EL (cell line): ENCODE measurements around the gene SUB1.
"Not testable (repeated sequence)": the region's sequence is repeated elsewhere in the genome, so short reads cannot be mapped to it uniquely, and the experiment has no call there.

Source experiments
- DNase-seq: peaks from one replicate; pipeline ENCODE4 v3.0.0-alpha.2; 2016

The SUB1 gene

DNA sequence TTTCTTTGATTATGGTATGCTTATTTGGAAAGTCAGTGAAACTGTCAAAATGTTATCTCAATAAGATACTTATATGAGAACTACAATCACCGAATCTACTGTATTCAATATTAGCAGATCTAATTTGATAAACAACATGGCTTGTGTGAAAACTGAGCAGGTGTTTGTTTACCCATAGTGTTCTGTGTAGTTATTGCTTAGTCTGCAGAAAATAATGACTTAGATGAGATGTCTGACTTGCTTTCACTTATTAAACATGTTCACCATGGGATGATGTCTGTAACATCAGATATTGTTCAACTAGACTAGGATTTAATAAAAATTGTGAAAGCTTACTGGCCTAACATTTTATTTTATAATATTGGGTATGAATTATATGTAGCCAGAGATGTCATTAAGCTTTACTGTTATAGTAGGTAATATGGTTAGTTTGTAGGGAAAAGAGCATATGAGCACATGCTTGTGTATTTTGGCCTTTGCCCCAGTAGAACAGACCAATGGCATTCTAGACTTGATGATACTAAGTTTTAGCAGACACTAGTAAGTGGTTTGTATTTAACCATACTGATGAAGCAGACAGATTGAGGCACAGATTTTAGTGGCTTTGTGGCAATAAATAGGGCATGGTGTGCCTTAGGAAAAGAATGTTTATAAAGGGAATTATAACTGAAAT, 16.4 kb downstream of the SUB1 start:
- DNase-seq: no peak

DNA sequence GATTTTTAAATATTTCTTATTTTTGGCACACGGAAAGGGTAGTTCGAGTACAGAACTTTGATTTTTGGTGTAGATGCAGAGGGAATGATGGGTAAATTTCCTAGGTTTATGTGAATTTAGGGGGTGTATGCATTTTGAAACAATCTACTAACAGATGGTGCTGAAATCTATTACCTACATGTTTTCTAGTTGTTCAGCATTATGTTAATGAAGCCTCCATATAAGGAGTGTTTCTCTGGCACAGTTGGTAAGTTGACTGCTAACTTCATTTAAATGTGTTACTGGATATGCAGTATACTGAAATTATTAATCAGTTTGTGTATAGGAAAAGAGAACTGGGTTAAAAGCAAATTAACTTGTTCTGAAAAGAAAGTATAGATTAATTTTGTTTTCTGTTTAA, 17.5 kb downstream of the SUB1 start:
- DNase-seq: no peak

DNA sequence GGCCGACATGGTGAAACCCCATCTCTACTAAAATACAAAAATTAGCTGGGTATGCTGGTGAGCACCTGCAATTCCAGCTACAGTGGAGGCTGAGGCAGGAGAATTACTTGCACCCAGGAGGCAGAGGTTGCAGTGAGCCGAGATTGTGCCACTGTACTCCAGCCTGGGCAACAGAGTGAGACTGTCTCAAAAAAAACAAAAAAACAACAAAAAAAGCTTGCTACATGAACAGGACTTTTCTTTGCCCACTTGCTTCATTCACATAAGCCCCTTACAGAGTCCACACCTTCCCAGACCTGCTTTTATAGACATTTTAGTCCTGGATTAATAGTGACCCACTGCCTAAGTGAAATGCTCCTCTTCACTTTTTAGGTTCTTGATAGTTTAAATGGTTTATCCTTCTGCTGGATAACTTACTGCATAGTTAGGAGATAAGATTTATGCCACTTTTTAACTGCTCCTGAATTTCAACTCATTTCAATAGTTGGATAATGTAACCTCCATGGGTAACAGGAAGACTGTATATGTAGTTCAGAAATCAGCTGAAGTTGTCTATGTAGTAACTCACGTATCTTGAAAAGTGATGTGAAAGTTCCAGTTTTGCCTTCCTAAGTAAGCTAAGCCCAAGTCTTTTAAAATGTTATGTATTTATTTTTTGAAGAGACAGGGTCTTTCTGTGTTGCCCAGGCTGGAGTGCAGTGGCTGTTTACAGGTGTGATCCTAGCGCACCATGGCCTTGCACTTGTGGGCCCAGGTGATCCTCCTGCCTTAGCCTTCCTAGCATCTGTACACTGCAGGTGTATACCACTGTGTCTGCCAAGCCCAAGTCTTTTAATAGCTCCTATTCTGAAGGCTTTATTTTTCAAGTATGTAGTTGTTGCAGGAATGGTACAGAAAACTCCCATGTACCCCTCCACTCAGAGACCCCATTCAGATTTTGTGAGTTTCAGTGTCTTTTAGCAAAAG, 19.7 kb downstream of the SUB1 start:
- DNase-seq: no peak

DNA sequence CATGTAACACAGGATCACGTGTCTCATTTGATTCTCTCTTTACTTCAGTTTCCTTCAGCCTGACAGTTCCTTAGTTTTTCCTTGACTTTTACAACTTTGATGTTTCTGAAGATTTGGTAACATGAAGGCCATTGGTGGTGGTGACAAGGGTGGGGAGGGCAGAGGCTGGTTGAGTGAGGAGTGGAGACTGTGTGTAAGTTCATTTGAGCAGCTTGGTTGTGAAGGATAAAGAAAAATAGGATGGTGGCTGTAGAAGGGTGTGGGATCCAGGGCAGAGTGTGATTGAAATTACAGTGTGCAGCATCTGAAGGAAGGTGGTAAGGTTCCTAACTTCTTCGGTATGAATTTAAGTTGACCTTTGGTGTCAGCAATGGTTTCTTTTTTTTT, 20.4 kb downstream of the SUB1 start:
- no peak for DNase-seq

DNA sequence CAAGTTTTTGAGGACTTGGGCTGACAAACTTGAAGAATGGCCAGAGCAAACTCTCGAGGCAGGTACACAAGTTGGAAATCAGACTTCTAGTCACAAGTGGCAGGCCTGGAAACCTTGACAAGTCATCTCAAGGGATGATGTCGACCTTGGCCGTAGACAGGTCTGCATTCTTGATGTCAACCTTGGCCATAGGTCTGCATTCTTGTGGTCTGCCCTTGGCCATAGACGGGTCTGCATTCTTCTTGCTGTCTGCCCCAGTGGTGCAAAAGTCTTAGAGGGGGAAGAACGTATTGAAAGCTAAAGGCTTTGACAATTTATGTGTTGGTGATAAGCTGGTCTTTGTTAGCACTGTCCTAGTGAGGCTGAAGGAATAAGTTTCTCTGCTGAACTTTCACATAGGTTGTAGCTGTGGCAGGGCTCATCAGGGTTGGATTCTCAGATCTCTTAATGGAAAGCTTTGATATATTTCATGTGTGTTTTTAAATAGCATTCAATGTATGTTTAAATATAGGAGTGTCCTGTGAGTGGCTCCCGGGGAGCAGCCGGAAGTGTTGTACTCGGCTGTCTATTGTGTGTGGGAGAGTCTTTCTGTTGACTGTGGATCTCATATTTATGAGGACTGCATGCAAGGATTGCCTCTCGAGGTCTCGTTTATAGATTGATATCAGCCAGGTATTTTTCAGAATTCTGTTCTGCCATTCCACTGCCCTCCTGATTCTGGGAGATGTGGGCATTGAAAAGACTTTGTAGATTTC, 27.0 kb downstream of the SUB1 start:
- DNase-seq: peak; percentile 21

DNA sequence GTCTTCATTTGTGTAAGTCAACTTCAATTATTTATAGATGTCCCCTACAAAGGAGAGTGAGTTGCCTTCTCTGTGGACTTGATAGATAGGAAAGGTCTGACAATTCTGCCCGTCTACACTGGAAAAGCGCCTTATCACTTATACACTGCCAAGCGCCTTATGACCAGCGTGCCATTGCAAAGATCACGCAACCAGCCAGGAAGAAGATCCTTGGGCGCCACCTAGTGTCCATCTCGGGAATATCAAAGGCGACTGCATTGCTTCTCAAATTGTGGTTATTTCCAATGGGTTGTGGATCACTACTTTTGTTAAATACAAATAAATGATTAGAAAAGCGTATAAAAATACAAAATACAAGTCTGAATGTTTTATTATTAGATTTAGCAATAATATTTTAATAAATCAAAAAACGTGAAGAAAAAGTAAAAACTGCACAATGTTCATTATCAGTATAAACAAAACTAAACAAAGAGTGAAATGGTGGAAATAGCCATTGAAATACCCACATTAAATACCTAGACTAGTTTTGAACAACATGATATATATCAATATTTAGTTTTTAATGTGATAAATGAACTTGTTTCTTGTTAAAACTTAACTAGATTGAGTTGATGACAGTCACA, 27.8 kb downstream of the SUB1 start:
- DNase-seq: peak; percentile 80

DNA sequence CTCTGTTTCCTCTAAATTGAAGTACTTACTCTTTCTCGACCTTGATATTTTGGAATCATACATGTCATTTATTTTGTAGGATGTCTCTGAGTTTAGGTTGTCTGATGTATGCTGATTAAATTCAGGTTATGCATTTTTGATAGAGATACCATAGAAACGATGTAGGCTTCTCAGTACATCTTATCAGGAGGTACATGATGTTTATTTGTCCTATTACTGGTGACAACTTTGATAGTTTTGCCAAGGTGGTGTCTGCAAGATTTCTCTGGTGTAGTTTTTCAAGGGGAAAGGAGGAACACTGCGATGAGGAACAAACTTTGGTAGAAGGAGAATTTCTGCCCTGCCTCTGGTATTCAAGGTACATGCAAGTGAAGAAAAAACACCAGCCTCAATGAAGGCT, 29.9 kb downstream of the SUB1 start:
- no peak for DNase-seq

DNA sequence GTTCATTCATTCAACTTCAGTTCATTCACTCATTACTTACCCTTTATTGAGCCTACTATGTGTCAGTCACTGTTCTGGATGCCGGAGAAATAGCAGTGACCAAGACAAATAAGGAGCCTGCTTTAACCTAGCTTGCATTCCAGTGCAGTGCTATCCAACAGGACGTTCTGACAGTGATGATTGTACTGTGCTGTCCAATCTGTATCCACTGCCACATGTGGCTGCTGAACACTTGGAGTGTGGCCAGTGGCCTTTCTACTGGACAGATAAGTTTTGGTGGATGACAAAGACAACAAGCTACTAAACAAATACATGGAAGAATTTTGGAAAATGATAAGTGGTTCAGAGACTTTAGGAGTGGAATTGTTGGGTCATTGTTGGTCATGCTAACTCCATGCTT, 33.6 kb downstream of the SUB1 start:
- DNase-seq: no peak

DNA sequence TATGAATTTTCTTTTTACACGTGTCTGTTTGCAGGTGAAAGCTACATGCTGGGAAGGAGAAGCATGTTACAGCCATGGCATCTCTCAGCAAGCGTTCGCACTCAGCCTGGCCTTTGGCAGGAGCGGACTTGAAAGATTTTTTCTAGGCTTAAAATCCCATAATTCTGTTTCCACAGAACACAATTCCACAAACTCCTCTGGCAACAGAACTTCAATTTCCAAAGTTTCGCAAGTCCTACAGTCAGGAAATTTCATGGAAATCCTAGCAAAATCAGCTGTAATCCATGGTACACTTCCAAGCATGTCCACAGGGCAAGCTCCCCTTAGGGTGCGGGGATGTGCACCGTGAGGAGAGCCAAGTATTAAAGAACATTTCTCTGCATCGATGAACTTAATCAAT, 35.9 kb downstream of the SUB1 start:
- DNase-seq: no peak

DNA sequence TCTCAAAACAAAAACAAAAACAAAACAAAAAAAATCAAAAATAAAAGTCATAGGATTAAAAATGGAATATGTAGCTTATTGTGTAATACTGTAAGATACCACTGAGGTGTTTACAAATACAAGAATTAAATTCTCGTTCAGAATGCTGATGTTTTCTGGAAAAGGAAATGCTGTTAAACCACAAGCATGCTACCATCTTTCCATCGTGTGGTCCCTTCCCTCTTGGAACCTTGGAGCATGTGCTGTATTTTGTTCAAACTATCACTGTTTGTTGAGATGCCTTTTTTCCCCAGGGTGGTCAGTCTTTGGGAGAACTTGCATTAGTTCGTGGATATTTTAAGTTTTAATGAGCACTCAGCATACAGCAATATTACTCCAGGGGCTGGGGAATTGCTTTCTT, 39.7 kb downstream of the SUB1 start:
- no peak for DNase-seq

DNA sequence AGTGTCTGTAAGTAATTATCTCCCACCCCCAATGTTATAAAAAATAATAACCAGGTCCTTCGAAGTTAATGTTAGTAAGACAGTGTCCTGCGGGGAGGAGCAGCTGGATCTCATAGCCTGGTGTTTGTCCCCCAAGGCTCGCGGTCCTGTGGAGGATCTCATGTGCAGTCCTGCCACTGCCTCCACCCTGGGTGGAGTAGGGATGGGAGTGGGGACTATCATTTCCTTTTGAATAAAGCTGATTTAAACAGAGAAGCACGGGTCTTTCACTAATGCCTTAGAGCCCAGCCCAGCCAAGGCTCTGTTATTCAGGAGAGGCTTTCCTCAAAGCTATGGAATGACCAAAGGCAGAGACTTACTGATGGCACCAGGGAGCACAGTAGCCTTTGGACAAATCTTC, 40.2 kb downstream of the SUB1 start:
- DNase-seq: no peak

DNA sequence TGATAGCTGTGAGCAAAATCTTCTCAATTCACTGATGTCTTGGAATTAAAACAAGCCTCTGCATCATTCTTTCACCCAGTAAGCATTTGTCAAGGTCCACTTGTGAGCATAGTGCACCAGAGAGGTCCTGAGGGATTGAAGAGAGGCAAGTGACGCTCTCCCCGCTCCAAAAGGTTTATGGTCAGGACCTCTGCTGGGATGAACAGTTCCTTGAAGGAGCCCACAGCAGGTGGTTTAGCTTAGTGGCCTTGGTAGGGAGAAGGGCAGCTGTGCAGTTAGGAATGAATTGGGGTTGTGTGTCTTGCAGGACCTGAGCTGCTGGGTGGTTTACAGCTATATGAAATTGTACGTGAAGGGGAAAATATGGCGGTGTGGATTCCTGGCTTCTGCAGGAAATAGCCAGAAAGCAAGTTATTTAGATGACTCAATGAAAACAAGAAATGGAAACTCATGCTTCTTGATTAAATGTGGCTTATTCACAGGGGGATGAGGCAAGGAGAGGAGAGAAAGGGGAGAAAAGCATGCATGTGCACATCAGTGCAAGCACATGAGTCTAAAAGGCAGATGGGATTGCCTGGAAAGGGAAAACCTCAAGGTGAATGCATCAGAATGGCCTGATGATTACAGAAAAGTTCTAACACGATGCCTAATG, 42.0 kb downstream of the SUB1 start:
- no peak for DNase-seq

DNA sequence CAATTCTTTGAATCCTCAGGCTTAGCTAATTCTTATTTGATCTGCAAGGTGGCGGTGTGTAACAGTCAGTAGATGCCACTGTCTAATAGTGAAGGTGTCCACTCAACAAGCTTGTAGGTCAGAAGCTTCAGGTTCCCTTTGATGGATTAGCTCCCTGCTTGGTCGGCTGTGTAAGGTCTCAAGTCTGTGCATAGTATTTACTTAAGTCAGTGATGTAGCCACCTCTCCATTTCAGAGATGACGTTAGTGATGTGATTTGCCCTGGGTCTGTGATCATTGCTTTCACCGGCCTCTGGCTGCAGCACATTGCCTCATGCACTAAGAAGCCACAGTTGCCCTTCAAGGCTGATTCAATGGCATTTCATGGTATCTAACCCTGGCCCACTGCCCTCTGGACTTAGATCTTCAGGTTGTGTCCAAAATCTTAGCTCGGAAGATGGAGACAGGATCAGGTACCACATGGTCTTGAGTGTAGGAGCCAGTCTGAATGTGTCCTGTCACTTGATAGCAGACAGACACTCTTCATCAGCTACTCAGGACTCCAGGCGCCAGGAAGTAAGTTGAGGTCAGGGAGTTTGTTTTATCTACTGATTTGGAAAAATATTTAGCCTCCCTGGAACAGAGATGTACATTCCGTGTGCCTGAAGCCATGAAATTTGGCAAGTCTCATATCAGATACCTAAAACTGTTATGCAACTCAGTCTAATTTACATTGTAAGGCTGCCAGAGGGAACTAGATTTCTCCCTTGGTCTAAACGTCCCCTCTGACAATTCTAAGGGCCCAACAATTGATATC, 42.9 kb downstream of the SUB1 start:
- no peak for DNase-seq

DNA sequence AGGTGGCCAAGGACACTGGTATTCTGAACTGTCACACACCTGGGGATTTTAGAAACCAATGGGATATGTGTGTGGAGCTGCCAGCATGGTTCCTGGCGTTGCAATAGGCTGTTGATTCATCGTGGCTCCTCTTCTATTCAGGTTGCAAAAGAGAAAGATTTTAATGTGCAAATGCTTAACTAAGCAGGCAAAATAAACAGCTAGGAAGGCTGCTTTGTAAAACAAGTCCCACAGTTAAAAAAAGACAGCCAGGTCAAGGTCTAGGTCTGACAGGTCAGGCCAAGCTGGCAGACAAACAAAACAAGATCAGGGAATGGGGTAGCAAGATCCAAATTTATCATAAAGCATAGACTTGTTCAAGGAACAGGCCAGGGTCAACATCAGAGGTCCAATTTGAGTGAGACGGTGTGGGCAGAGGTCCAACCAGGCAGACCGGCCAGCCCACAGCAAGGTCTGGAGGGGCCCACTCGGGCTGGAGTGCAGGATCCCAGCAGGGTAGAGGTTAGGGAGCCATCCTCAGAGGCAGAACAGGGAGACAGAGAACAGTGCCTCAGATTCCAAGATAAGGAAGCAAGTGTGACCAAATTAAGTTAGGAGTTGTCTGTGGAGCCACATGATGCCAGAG, 45.6 kb downstream of the SUB1 start:
- DNase-seq: no peak

DNA sequence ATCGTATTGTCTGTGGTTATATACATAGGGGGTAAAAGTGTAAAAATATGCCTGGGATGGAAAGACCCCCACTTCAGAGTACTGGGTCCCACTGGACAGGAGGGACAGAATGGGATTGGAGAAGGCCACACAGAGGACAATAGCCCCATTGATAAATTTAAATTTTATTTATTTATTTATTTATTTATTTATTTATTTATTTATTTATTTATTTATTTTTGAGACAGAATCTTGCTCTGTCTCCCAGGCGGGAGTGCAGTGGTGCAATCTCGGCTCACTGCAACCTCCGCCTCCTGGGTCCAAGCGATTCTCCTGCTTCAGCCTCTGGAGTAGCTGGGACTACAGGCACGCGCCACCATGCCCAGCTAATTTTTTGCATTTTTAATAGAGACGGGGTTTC, 47.7 kb downstream of the SUB1 start:
- not testable (repeated sequence) for DNase-seq

DNA sequence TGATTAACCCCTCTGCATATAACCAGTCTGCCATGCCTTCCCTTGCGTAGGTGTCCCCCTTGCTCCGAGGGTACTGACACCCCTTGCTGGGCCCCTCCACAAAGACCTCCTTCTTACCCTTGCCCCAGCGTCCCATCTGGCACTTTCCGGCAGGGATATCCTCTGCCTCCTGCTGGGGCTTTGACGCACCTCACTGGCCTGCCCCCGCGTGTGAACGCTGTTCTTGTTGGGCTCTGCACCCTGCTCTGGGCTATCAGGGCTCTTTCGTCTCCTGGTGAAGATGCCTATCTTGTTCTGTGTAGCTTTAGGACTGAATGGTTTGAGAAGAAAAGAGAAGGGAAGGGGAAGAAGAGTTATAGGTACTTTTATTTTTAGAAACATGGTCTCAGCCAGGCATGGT, 53.0 kb downstream of the SUB1 start:
- DNase-seq: no peak

DNA sequence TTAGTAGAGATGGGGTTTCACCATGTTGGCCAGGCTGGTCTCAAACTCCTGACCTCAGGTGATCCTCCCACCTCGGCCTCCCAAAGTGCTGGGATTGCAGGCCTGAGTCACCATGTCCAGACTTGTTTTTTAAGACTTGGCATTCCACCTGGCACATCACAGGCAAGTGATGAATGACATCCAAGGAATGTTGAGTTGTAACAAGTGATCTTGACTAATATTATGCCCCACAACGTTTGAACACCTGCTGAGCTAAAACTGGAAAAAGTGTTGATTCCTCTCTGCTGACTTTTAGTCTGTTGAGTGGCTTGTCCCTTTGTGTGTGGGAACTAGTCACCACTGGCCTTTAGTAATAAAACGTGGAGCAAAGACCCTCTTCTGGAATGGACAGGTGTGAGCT, 54.6 kb downstream of the SUB1 start:
- no peak for DNase-seq

DNA sequence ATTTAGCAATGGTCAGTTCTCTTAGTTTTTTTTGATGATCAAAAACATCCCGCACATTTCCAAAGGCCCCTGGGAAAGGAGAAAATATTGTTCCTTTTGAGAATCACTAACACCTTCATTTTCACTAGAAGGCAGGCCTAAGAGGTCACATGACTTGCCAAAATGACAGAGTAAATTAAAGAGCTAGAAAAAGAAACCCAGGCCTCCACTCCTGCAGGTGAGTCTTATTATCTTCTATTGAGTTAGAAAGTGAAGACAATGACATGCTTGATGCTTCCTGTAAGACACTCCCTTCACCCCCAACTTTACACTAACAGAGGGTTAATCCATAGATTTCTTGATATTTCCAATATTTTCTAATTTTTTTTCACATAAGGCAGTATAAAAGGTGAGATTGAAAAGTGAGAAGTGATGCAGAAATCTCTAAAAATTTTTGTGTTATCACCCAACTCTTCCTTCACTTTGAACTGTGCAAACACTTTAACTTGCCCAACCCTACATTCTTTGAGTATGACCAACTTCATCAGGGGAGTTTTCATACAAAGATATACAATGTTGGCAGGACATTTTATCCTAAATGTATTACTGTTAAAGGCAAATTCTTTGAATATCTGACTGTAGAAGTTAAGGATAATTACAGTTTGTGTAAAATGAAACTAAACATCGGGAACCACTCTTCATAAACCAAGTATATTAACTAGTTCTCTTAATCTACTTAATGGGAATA, 57.1 kb downstream of the SUB1 start:
- peak; percentile 65 for DNase-seq

DNA sequence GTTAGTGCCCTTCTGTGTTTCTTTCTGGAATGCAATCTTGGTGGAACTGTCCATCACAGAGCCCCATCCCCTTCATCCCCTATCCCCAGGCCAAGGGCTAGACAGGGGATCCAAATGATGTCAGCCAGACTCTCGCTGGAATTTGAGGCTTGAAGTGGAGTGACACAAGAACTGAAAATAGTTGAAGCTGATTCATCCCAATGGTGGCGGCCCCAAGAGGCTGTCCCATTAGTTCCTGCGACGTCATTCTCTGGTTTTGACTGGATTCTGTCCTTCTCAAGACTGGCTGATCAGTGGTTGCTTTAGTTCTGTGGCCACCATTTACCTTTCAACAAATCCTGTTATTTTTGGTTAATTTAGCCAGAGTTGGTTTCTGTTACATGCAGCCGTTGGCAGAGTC, 59.9 kb downstream of the SUB1 start:
- DNase-seq: peak; percentile 13
